Tibial nerve (tissue), 4 donors: ENCODE results near the gene MCC. TPM values are rescaled to one million over a fixed set of nuclear protein-coding genes. Genes with fewer than 3 reads are reported as not detected.

ENCODE experiments used
- DNase-seq, 2 donors: peaks; one replicate each; pipeline ENCODE4 v3.0.0-alpha.2; 2019; ENCODE audit warnings: low spot score in 2 of 2
- H3K27ac ChIP-seq, 4 donors: fragments of 200-600 bp; sonication (generic) in 3 of 4; one replicate each; pipeline ENCODE4 v1.5.1; 2017 to 2019; ENCODE audit warnings: mild to moderate bottlenecking in 1 of 4
- H3K27me3 ChIP-seq, 2 donors: fragments of 200-600 bp; sonication (generic) in 1 of 2; one replicate each; pipeline versions ENCODE4 v1.5.1 to v1.6.0; 2017 to 2019
- H3K36me3 ChIP-seq, 3 donors: fragments of 200-600 bp; sonication (generic); one replicate each; pipeline ENCODE4 v1.5.1; 2018 to 2019
- H3K4me1 ChIP-seq, 4 donors: fragments of 200-600 bp; sonication (generic) in 3 of 4; one replicate each; pipeline ENCODE4 v1.5.1; 2017 to 2019
- H3K4me3 ChIP-seq, 4 donors: fragments of 200-600 bp; sonication (generic) in 3 of 4; one replicate each; pipeline ENCODE4 v1.5.1; 2017 to 2019; ENCODE audit warnings: mild to moderate bottlenecking in 1 of 4, moderate library complexity in 1 of 4
- H3K9me3 ChIP-seq, 4 donors: fragments of 200-600 bp; sonication (generic) in 3 of 4; one replicate each; pipeline ENCODE4 v1.5.1; 2017 to 2019
- EP300 ChIP-seq, 2 donors: sonication (generic); formaldehyde crosslinking; IDR thresholded peaks; one replicate each; pipeline ENCODE4 v1.6.1; 2017; ENCODE audit warnings: antibody characterized with exemption in 2 of 2, mild to moderate bottlenecking in 1 of 2
- POLR2A ChIP-seq, 2 donors: fragments of 450-650 bp; IDR thresholded peaks; one replicate each; pipeline ENCODE4 v1.6.1; 2017; ENCODE audit warnings: antibody characterized with exemption in 2 of 2, mild to moderate bottlenecking in 2 of 2, moderate library complexity in 2 of 2
- WGBS, 2 donors: methylation state at CpG; one replicate each; pipeline ENCODE4 v1.1.5; 2018; 5-methylcytosine and 5-hydroxymethylcytosine counted together
- total RNA-seq, 4 donors: library from RNA; depleted of rRNA; stranded (reverse); fragments of >200 nt; gene quantifications; one replicate each; pipeline ENCODE4 v1.1.0, GENCODE V29; 2016
- TF ChIP-seq, protein P1 (sequence below), 5 experiments: fragments of 200-600 bp in 3 of 5; fragments of 450-650 bp in 2 of 5; sonication (generic) in 3 of 5; IDR thresholded peaks; one replicate each; pipeline ENCODE4 v1.5.1; 2016 to 2019; ENCODE audit warnings: antibody characterized with exemption in 5 of 5, mild to moderate bottlenecking in 3 of 5, moderate library complexity in 2 of 5

The MCC gene
- total RNA-seq, 4 donors from 2014 or later, result 55.5 to 122 (median 80.9) TPM

DNA sequence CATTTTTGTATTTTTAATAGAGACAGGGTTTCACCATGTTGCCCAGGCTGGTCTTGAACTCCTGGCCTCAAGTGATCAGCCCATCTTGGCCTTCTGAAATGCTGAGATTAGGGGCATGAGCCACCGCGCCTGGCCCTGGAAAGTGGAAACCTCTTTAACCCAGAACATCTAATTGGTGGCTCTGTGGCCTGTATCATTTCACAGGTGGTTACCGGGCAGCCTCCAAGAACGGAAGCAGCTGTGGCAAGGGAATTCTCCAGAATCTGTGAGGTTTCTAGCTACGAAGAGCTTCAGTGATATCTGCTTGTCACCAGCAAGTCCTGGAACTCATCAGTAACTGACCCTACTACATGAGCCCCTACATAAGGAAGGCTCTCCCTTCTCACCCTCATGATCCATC is 316.7 kb downstream of the MCC start:
- H3K27me3 ChIP-seq, result no peaks in the 10 kb centered on the region
- no peak overlapping the region for H3K4me3 ChIP-seq
- no peaks in the 10 kb centered on the region for H3K9me3 ChIP-seq
- no peak for DNase-seq
- TF ChIP-seq EP300 (IDR thresholded peaks at IDR 0.05) (no peak), POLR2A (IDR thresholded peaks at IDR 0.05) (no peak)
- TF ChIP-seq, protein P1, sequence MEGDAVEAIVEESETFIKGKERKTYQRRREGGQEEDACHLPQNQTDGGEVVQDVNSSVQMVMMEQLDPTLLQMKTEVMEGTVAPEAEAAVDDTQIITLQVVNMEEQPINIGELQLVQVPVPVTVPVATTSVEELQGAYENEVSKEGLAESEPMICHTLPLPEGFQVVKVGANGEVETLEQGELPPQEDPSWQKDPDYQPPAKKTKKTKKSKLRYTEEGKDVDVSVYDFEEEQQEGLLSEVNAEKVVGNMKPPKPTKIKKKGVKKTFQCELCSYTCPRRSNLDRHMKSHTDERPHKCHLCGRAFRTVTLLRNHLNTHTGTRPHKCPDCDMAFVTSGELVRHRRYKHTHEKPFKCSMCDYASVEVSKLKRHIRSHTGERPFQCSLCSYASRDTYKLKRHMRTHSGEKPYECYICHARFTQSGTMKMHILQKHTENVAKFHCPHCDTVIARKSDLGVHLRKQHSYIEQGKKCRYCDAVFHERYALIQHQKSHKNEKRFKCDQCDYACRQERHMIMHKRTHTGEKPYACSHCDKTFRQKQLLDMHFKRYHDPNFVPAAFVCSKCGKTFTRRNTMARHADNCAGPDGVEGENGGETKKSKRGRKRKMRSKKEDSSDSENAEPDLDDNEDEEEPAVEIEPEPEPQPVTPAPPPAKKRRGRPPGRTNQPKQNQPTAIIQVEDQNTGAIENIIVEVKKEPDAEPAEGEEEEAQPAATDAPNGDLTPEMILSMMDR (IDR thresholded peaks at IDR 0.05), result no peak
- no peak overlapping the region for H3K27ac ChIP-seq
- H3K4me1 ChIP-seq, result peaks cover 0 to 39% (median 5%) of the 10 kb centered on the region in 4 donors
- no peaks in the 10 kb centered on the region for H3K36me3 ChIP-seq
- WGBS, 2 donors, result 95 to 100% methylated on average over 5 of the region's 5 CpGs

DNA sequence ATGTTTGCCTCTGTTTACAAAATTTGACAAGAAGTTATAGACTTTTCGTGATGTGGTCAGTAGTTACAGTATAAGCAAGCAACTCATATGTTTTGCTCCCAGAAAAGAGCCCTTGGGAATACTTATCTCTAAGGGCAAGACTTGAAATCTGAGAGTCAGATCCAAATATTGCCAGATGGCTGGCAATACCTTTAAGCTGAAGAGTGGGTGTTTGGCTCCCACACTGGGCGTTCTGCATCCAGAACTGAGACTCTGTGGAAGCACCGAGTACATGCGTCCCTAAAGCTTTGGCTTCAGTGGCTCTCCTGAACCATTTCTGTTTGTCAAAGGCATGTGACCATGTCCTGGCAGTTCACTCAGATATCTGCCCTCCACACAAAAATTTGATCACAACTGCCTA is 317.5 kb downstream of the MCC start:
- TF ChIP-seq POLR2A (IDR thresholded peaks at IDR 0.05) (no peak), EP300 (IDR thresholded peaks at IDR 0.05) (no peak)
- TF ChIP-seq, protein P1 (IDR thresholded peaks at IDR 0.05), result no peak
- H3K9me3 ChIP-seq, result no peaks in the 10 kb centered on the region
- no peak for DNase-seq
- peaks cover 0 to 39% (median 5%) of the 10 kb centered on the region in 4 donors for H3K4me1 ChIP-seq
- no peak overlapping the region for H3K27ac ChIP-seq
- H3K27me3 ChIP-seq, result no peaks in the 10 kb centered on the region
- no peak overlapping the region for H3K4me3 ChIP-seq
- no peaks in the 10 kb centered on the region for H3K36me3 ChIP-seq
- whole genome bisulfite sequencing, 2 donors, result 83 to 87% methylated on average over 4 of the region's 4 CpGs

DNA sequence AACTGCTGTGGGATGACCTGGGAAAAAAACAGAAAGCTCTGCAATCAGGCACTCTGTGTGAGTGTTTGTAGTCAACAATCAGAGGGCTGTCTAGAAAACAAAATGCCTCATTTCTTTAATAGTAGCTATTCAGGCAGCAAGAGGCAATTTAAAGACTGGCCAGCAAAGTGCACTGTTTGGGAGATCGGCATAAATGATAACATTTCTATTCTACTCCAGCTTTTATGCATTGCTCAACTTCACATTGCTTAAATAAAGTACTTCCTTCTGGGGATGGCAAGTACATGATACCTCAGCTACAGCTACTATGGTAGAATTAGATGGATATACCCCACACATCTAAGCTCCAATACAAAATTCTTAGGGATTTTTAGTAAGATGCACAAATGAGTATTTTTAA is 318.5 kb downstream of the MCC start:
- Histone ChIP-seq H3K4me3 (no peak overlapping the region), H3K9me3 (no peaks in the 10 kb centered on the region), H3K27ac (no peak overlapping the region), H3K4me1 (peaks cover 0 to 39% (median 5%) of the 10 kb centered on the region in 4 donors), H3K36me3 (no peaks in the 10 kb centered on the region), H3K27me3 (no peaks in the 10 kb centered on the region)
- no peak for DNase-seq
- 21 to 35% methylated on average over 1 of the region's 1 CpG for WGBS, 2 donors
- TF ChIP-seq, protein P1 (IDR thresholded peaks at IDR 0.05), result no peak
- TF ChIP-seq EP300 (IDR thresholded peaks at IDR 0.05) (no peak), POLR2A (IDR thresholded peaks at IDR 0.05) (no peak)

DNA sequence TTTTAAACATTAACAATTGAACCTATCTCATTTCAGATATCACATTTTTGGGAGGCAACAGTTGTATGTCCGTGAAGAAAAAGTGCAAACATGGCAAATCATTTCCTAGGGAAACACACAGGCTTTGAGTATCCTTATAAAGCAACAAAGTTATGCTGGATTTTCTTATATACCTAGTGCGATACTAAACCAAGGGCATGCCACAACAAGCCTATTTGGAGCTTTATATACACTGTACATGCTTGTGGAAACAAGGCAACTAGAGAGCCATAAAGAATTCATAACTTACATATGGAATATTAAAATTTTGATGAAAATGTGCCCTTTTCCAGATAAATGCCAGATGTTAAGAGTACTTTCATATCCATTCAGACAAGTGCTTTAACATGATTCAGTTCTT is 320.3 kb downstream of the MCC start:
- Histone ChIP-seq H3K36me3 (no peaks in the 10 kb centered on the region), H3K27me3 (no peaks in the 10 kb centered on the region), H3K9me3 (no peaks in the 10 kb centered on the region), H3K4me3 (no peak overlapping the region), H3K4me1 (peaks cover 0 to 47% (median 5%) of the 10 kb centered on the region in 4 donors), H3K27ac (no peak overlapping the region)
- 93 to 94% methylated on average over 2 of the region's 2 CpGs for WGBS, 2 donors
- no peak for TF ChIP-seq POLR2A (IDR thresholded peaks at IDR 0.05)
- TF ChIP-seq EP300 (IDR thresholded peaks at IDR 0.05), result no peak
- TF ChIP-seq, protein P1 (IDR thresholded peaks at IDR 0.05), result no peak
- no peak for DNase-seq

DNA sequence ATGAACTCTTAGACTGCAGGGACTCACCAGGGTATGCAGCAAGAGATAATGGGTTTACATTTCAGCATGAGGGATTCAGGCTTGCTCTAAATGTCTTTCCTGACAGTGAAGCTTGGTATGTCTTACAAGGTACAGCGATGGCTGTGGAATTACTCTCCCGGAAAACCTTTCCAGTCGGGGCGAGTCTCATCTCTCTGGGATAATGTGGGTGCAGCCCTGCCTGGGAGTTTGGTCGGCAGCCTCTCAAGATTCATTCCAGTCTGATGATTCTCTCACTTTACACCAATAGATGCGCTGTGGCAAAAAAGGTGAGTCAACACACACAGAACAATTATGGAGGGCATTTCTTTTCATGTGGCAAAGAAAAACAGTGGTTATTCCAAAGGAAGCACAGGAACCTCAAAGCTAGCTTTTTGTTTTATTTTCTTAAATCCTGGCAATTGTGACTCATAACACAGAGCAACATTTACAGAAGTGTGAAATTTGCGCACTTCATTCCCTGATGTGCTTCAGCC is 321.3 kb downstream of the MCC start:
- Histone ChIP-seq H3K4me3 (no peak overlapping the region), H3K27me3 (no peaks in the 10 kb centered on the region), H3K4me1 (peaks cover 0 to 58% (median 5%) of the 10 kb centered on the region in 4 donors), H3K9me3 (no peaks in the 10 kb centered on the region), H3K27ac (no peak overlapping the region), H3K36me3 (no peaks in the 10 kb centered on the region)
- no peak for DNase-seq
- 74 to 82% methylated on average over 7 of the region's 7 CpGs for WGBS, 2 donors
- TF ChIP-seq EP300 (IDR thresholded peaks at IDR 0.05), result no peak
- TF ChIP-seq POLR2A (IDR thresholded peaks at IDR 0.05), result no peak
- TF ChIP-seq, protein P1 (IDR thresholded peaks at IDR 0.05), result no peak
